Stimulated activated CD4-positive, alpha-beta T cell treated with anti-CD3 and anti-CD28 coated beads, Interleukin-2, amount 100 ng/mL, for 24 hours (primary cell): ENCODE results near the gene H2BK1.

Source experiments
- DNase-seq, 2 donors: peaks; one replicate each; pipeline ENCODE4 v3.0.0-alpha.2; 2020

Gene H2BK1

GRCh38 chr7:151210087-151210854 lies at the start of gene H2BK1:
TSS of gene H2BK1 (minus strand) at chr7:151210488. CDS start at chr7:151210318, 170 bp downstream.
- DNase-seq: no peak

GRCh38 chr7:151257990-151258389 lies 47.7 kb upstream of the H2BK1 start:
- DNase-seq: no peak

GRCh38 chr7:151256410-151257045 lies 46.2 kb upstream of the H2BK1 start:
- no peak for DNase-seq

GRCh38 chr7:151255390-151255789 lies 45.1 kb upstream of the H2BK1 start:
- DNase-seq: no peak

- DNase-seq: no peak
Measured at GRCh38 chr7:151254851-151255250, 44.6 kb upstream of the H2BK1 start.

GRCh38 chr7:151254316-151254715 lies 44.0 kb upstream of the H2BK1 start:
- DNase-seq: no peak

- DNase-seq: no peak
Measured at GRCh38 chr7:151252961-151253711, 42.8 kb upstream of the H2BK1 start.

GRCh38 chr7:151252561-151252835 lies 42.2 kb upstream of the H2BK1 start:
- DNase-seq: no peak

- DNase-seq: no peak
Measured at GRCh38 chr7:151251689-151252560, 41.6 kb upstream of the H2BK1 start.

GRCh38 chr7:151251328-151251688 lies 41.0 kb upstream of the H2BK1 start:
- DNase-seq: no peak

- DNase-seq: no peak
Measured at GRCh38 chr7:151250181-151251132, 40.2 kb upstream of the H2BK1 start.

- DNase-seq: no peak
Measured at GRCh38 chr7:151249732-151250072, 39.4 kb upstream of the H2BK1 start.

- peak; percentile 40 to 43 for DNase-seq
Measured at GRCh38 chr7:151249034-151249731, 38.9 kb upstream of the H2BK1 start.

- DNase-seq: peak; percentile 38 to 43
Measured at GRCh38 chr7:151248346-151249033, 38.2 kb upstream of the H2BK1 start, which contains the start of gene SMARCD3. TSS of gene SMARCD3 (minus strand) at chr7:151248694. CDS start at chr7:151248562, 132 bp downstream.

- no peak for DNase-seq
Measured at GRCh38 chr7:151247611-151248345, 37.5 kb upstream of the H2BK1 start.

GRCh38 chr7:151246851-151247580 lies 36.7 kb upstream of the H2BK1 start:
- no peak for DNase-seq

GRCh38 chr7:151246102-151246850 lies 36.0 kb upstream of the H2BK1 start:
- no peak for DNase-seq

GRCh38 chr7:151245360-151246101 lies 35.2 kb upstream of the H2BK1 start:
- peak; percentile 68 to 74 for DNase-seq
